OCI-LY7 (cell line): ENCODE data around the gene MAGEA1. TPM values are rescaled to one million over a fixed set of nuclear protein-coding genes. Genes with fewer than 3 reads are reported as not detected.

Experiments used
- BruUV-seq: library from RNA; stranded (reverse); fragments of 400-500 nt; replicated peaks from 2 replicates; lab custom pipeline; 2021; lab: Mats Ljungman, UMichigan
- CTCF ChIA-PET: fragments of 300-600 bp; sonication (Branson Sonifier 250); formaldehyde crosslinking; loops from one replicate; lab custom pipeline; 2022; ENCODE audit warnings: antibody characterized with exemption; ENCODE audit not compliant: unreplicated experiment; lab: Charles Lee
- POLR2A ChIA-PET: fragments of 300-600 bp; sonication (Branson Sonifier 250); formaldehyde crosslinking; loops from one replicate; lab custom pipeline; 2022; ENCODE audit warnings: antibody characterized with exemption; lab: Charles Lee
- DNase-seq: peaks from one replicate; pipeline ENCODE4 v3.0.0-alpha.2; 2015; ENCODE audit warnings: low spot score
- H2AFZ ChIP-seq: fragments of 200-600 bp; sonication (generic), shearing (Covaris generic); 2 replicates; pipeline ENCODE4 v1.6.1; 2014; ENCODE audit warnings: mild to moderate bottlenecking, antibody characterized with exemption, low read length, moderate library complexity
- H3K27ac ChIP-seq: fragments of 200-600 bp; sonication (generic); 2 replicates; pipeline ENCODE4 v1.5.1; 2014; ENCODE audit warnings: mixed run types, low read depth, mild to moderate bottlenecking, moderate library complexity, low read length, inconsistent platforms; ENCODE audit not compliant: poor library complexity, severe bottlenecking
- H3K36me3 ChIP-seq: fragments of 200-600 bp; sonication (generic); 2 replicates; pipeline ENCODE4 v1.6.1; 2014; ENCODE audit warnings: mild to moderate bottlenecking, antibody characterized with exemption, low read length, moderate library complexity, mixed read lengths; ENCODE audit not compliant: insufficient read depth
- H3K4me1 ChIP-seq: fragments of 200-600 bp; sonication (generic); 2 replicates; pipeline ENCODE4 v1.5.1; 2014; ENCODE audit warnings: mild to moderate bottlenecking, low read length; ENCODE audit not compliant: insufficient read depth, poor library complexity, severe bottlenecking
- H3K4me2 ChIP-seq: fragments of 200-600 bp; sonication (generic); 2 replicates; pipeline ENCODE4 v1.6.1; 2014; ENCODE audit warnings: mild to moderate bottlenecking, low read length
- H3K4me3 ChIP-seq: fragments of 200-600 bp; sonication (generic); 2 replicates; pipeline ENCODE4 v1.5.1; 2014; ENCODE audit warnings: mild to moderate bottlenecking, low read depth, low read length; ENCODE audit not compliant: poor library complexity, severe bottlenecking
- H3K79me2 ChIP-seq: fragments of 200-600 bp; sonication (generic); 2 replicates; pipeline ENCODE4 v1.6.1; 2016; ENCODE audit warnings: low read depth, mild to moderate bottlenecking, low read length, moderate library complexity, mixed read lengths; ENCODE audit not compliant: insufficient read depth
- H3K9me2 ChIP-seq: fragments of 200-600 bp; sonication (generic); 2 replicates; pipeline ENCODE4 v1.6.1; 2016; ENCODE audit warnings: mild to moderate bottlenecking, low read length, mixed read lengths; ENCODE audit not compliant: insufficient read depth
- H3K9me3 ChIP-seq: fragments of 200-600 bp; sonication (generic); 2 replicates; pipeline ENCODE4 v1.6.1; 2014; ENCODE audit warnings: mild to moderate bottlenecking, mixed run types, low read length, mixed read lengths
- H4K20me1 ChIP-seq: fragments of 200-600 bp; sonication (generic); 2 replicates; pipeline ENCODE4 v1.6.1; 2014; ENCODE audit warnings: mild to moderate bottlenecking, antibody characterized with exemption, low read length, moderate library complexity, mixed read lengths; ENCODE audit not compliant: insufficient read depth
- EZH2phosphoT487 ChIP-seq: fragments of 200-600 bp; sonication (generic); IDR thresholded peaks from 2 replicates; pipeline ENCODE4 v1.6.1; 2018; ENCODE audit warnings: low read depth, borderline replicate concordance, mild to moderate bottlenecking, mixed run types, antibody characterized with exemption, low read length, moderate library complexity, mixed read lengths
- intact Hi-C: fragments of 100-400 bp; cut with micrococcal nuclease; formaldehyde crosslinking; loops from one replicate; pipeline ENCODE4 v1.10.0; 2022; ENCODE audit not compliant: unreplicated experiment
- total RNA-seq, 2 experiments: library from RNA; depleted of rRNA in 1 of 2; stranded (reverse); fragments of >200 nt in 1 of 2; shearing (Covaris generic) in 1 of 2; gene quantifications; 2 replicates each; pipeline ENCODE4 v1.2.3, GENCODE V29; 2014 to 2022
- TF ChIP-seq, protein P1 (sequence below): fragments of 200-600 bp; sonication (generic); conservative IDR thresholded peaks from 2 replicates; pipeline ENCODE4 v1.5.1; 2014; ENCODE audit warnings: mild to moderate bottlenecking, antibody characterized with exemption, low read length, moderate library complexity, mixed read lengths

Gene MAGEA1
- total RNA-seq, 2 experiments from 2014 or later = not detected

DNA sequence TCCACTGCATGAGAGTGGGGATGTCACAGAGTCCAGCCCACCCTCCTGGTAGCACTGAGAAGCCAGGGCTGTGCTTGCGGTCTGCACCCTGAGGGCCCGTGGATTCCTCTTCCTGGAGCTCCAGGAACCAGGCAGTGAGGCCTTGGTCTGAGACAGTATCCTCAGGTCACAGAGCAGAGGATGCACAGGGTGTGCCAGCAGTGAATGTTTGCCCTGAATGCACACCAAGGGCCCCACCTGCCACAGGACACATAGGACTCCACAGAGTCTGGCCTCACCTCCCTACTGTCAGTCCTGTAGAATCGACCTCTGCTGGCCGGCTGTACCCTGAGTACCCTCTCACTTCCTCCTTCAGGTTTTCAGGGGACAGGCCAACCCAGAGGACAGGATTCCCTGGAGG lies 2.7 kb downstream of the MAGEA1 start:
- POLR2A ChIA-PET = no interaction called here
- BruUV-seq = no TSS peak
- no peaks in the 10 kb centered on the region for H3K79me2 ChIP-seq
- H3K27ac ChIP-seq = no peak overlapping the region
- no peak overlapping the region for H3K4me2 ChIP-seq
- H3K9me2 ChIP-seq = no peaks in the 10 kb centered on the region
- H2AFZ ChIP-seq = no peak overlapping the region
- no peaks in the 10 kb centered on the region for H3K4me1 ChIP-seq
- H3K9me3 ChIP-seq = no peaks in the 10 kb centered on the region
- no peak overlapping the region for H3K4me3 ChIP-seq
- TF ChIP-seq, protein P1, sequence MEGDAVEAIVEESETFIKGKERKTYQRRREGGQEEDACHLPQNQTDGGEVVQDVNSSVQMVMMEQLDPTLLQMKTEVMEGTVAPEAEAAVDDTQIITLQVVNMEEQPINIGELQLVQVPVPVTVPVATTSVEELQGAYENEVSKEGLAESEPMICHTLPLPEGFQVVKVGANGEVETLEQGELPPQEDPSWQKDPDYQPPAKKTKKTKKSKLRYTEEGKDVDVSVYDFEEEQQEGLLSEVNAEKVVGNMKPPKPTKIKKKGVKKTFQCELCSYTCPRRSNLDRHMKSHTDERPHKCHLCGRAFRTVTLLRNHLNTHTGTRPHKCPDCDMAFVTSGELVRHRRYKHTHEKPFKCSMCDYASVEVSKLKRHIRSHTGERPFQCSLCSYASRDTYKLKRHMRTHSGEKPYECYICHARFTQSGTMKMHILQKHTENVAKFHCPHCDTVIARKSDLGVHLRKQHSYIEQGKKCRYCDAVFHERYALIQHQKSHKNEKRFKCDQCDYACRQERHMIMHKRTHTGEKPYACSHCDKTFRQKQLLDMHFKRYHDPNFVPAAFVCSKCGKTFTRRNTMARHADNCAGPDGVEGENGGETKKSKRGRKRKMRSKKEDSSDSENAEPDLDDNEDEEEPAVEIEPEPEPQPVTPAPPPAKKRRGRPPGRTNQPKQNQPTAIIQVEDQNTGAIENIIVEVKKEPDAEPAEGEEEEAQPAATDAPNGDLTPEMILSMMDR = no peak
- TF ChIP-seq EZH2phosphoT487 = no peak
- no peaks in the 10 kb centered on the region for H4K20me1 ChIP-seq
- DNase-seq = no peak
- intact Hi-C loops = no loop called here
- CTCF ChIA-PET = no interaction called here
- no peaks in the 10 kb centered on the region for H3K36me3 ChIP-seq

DNA sequence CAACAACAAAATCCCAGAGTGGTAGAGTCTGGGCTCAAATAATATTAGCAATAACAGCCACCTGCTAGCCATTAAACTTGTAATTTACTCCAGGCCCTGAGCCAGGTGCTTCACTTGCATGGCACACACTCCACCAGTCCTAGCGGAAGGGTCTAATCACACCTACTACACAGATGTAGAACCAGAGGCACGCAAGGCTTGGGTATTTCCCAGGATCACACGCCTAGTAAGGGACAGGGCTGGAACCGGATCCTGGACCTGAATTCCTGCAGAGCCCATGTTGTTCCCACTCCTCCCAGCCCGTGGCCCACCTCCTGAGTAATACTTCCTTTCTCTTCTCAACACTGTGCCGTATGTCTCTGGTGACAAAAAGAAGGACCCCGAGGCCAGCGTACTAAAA lies 5.7 kb downstream of the MAGEA1 start:
- H3K27ac ChIP-seq = no peak overlapping the region
- H3K9me2 ChIP-seq = no peaks in the 10 kb centered on the region
- CTCF ChIA-PET = no interaction called here
- POLR2A ChIA-PET = no interaction called here
- no TSS peak for BruUV-seq
- H3K4me1 ChIP-seq = no peaks in the 10 kb centered on the region
- TF ChIP-seq EZH2phosphoT487 = no peak
- TF ChIP-seq, protein P1 = no peak
- intact Hi-C loops = no loop called here
- H4K20me1 ChIP-seq = no peaks in the 10 kb centered on the region
- no peak overlapping the region for H3K4me3 ChIP-seq
- H3K36me3 ChIP-seq = no peaks in the 10 kb centered on the region
- H3K79me2 ChIP-seq = no peaks in the 10 kb centered on the region
- no peak overlapping the region for H3K4me2 ChIP-seq
- no peak overlapping the region for H2AFZ ChIP-seq
- DNase-seq = no peak
- H3K9me3 ChIP-seq = no peaks in the 10 kb centered on the region

DNA sequence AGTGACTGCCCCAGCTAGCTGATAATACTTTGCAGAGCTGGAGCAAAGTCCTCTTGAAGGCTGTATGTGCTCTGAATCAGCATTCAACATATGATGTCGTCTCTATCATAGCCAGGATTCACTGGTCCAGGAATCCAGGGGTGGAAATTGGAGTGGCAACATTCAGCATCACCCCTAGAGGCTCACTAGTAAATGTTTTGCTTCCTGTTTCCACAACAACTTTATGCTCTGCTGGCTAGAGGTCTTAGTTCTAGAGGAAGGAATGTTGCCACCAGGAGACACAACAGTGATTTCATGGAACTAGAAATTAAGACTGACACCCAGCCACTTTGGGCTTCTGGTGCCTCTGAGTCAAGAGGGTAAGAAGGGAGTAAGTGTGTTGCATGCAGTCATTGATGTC lies 11.3 kb downstream of the MAGEA1 start:
- Histone ChIP-seq H3K27ac (no peak overlapping the region), H3K36me3 (no peaks in the 10 kb centered on the region), H4K20me1 (no peaks in the 10 kb centered on the region), H3K4me3 (no peak overlapping the region), H3K79me2 (no peaks in the 10 kb centered on the region), H3K4me1 (no peaks in the 10 kb centered on the region), H2AFZ (no peak overlapping the region), H3K9me2 (no peaks in the 10 kb centered on the region), H3K9me3 (no peaks in the 10 kb centered on the region), H3K4me2 (no peak overlapping the region)
- intact Hi-C loops = no loop called here
- BruUV-seq = no TSS peak
- ChIA-PET POLR2A (no interaction called here), CTCF (no interaction called here)
- no peak for TF ChIP-seq EZH2phosphoT487
- TF ChIP-seq, protein P1 = no peak
- no peak for DNase-seq
